Lung microvascular endothelial cell (primary cell): ENCODE data around the gene NDUFC1. TPM values are rescaled to one million over a fixed set of nuclear protein-coding genes. Genes with fewer than 3 reads are reported as not detected.
"Not testable (repeated sequence)": the region's sequence is repeated elsewhere in the genome, so short reads cannot be mapped to it uniquely, and the experiment has no call there.

ENCODE experiments used
- DNase-seq, 2 donors: peaks; one replicate each; pipeline versions ENCODE4 v3.0.0 to v3.0.0-alpha.2; 2010; ENCODE audit warnings: low read depth in 2 of 2
- total RNA-seq: library from RNA; depleted of rRNA; stranded (reverse); fragments of >200 nt; gene quantifications from 2 replicates; pipeline ENCODE4 v1.2.1, GENCODE V29; 2014

NDUFC1 gene
- total RNA-seq, 1 donor from 2014 or later: 63.7 TPM

DNA sequence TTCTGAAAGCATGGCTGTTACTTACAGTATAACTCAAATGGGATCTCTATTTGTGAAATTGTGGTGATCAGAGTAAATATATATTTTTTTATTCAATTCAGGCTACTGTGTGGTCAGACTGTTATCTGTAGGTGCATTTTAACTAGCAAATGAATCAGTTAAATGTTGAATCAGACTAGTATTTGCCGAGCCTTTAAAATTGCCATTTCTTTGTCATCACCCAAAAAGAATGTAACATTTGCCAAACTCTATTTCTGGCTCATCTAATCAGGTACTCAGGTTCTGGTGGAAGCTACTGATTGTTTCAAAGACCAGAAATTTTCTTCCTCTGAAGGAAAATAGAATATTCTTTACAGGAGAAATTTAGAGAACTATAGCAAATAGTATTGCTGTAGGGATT, 2.7 kb downstream of the NDUFC1 start:
- DNase-seq: no peak

DNA sequence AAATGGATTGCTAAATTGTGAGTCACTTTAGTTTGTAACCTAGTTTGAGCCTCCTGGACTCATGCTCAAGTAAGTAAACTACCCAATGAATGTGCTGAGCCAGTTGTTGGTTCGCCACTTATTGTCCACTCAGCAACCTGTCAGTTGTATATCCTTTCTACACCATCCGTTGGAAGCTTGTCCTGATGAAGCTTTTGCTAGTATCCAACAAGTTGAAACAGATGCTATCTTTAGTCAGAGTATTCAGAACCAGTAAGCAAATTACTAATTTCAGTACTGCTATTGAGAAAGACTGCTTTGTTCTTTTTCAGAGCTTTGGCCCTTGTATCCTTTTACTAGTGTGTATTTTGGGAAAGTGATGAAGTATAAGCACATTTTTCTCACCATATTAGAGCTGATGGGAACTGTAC, 5.3 kb downstream of the NDUFC1 start:
- no peak for DNase-seq

- no peak for DNase-seq
Measured at GRCh38 chr4:139295942-139296299, 6.4 kb downstream of the NDUFC1 start.

DNA sequence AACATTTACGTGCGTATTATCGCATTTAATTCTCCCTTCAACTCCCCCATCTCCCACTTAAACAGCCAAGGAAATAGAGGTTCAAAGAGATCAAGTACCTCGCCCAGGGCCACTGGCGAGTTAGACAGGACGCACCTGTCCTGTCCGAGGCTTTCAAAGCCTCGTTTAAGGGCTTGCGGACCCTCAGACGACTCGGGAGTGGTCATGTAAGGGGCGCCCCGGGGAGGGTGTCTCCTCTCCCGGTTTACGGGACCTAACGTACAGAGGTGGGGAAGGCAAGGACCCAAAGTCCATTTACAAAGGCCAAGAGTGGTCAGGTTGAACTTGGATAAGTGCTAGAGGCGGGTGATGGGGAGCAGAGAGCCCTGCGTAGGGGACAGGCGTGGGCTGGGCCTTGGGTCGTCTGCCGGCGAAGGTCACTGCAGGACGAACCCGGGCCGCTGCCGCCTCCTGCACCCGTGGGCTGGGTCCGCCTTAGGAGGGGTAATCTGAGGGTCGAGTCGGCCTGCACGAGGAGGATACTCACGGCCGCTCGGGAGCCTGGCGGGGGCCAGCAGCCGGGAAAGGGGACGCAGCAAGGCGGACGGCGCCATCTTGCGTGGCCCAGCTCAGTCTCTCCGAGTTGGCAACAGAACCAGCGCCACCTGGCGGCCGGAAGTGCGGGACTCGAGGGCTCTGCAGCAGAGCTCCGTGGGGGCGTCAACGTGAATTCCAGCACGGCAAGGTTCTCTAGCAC, 6.9 kb downstream of the NDUFC1 start:
- peak; percentile 95 to 96 for DNase-seq

GRCh38 chr4:139286186-139286698, 16.0 kb downstream of the NDUFC1 start:
- no peak for DNase-seq

DNA sequence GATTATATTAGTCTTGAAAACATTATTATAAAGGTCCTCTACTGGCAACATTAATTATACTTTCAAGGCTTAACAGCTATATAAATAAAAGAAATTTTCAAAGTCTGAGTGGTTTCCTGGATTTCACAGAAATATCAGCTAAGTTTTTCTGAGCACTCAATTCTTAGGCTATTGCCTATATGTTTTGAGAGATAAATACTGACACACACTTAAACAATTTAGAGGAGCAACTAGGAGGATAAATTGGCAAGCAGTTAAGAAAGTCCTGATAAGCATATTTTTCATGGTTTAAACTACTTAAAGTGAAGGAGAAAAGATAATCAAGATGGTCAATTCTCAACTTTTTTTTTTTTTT, 19.6 kb downstream of the NDUFC1 start:
- DNase-seq: no peak

DNA sequence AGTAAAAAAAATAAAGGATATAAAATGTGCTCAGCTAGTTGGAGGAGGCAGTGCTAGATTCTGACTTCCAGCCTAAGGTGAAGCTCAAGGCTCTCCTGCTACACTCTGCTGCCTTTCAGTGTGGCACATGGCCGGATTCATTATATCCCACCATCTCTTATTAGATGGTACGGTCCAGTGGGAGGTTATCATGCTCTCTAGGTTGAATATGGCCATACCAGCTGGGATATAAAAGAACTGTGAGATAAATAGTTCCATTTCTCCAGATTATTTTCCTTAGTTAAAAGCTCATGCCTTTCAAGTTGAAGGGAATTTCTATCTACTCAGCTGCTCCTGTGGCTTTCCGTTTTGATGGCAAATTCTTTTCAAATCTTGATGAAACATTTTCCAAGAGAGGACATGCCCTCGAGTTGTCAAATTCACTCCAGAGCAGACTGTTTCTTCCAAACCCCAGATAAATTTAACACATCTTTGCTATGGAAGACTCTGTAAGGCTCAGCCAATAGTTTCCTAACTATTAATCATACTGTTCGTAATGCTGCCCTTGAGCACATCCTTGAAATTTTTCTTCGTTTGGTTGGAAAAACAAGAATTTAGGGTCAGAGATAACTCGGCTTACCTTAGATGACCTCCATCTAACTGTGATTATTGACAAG, 20.1 kb downstream of the NDUFC1 start:
- DNase-seq: no peak

GRCh38 chr4:139279760-139280620, 22.3 kb downstream of the NDUFC1 start, which contains the start of gene MGARP:
TSS of gene MGARP (minus strand) at chr4:139280225. CDS start at chr4:139280158, 67 bp downstream.
- peak; percentile 23 to 44 for DNase-seq

DNA sequence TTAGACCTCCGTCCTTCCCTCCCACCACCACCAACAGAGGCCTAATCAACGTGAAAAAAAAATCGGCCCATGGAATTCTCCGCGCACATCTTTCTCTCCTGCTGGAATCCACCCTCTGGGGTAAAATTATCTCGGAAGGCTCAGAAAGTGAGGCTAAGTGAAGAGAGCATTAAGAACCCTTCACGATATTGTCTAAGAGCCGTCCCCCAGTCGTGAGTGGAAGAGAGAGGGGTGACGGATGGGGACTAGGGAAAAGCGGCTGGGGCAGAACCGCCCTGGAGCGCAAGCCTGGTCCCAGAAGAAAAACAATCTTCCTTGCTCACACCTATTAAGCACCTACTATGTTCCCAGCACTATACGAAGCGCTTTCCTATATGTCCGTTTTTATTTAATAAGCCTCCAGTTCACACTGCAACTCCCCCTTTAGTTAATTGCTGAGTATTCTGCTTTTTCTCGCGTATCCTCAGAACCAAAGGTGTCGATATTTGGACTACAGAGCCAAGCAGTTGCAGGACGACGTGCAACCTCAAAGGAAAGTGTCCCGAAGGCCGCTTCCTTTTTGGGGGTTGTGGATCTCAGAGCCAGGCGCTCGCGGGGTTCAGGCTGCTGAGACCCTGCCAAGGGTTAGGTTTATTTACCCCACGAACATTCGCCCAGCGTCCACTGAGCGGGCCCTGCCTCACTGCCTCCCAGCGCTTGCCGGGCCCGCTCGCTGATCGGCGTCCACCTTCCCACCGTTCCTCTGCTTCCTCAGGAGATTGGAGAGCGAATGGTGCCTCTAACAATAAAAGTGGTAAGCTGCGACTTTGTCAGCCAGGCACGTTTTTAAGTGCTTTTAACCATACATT, 23.1 kb downstream of the NDUFC1 start:
- DNase-seq: peak; percentile 20 to 25

GRCh38 chr4:139278485-139278884, 23.8 kb downstream of the NDUFC1 start:
- no peak for DNase-seq

DNA sequence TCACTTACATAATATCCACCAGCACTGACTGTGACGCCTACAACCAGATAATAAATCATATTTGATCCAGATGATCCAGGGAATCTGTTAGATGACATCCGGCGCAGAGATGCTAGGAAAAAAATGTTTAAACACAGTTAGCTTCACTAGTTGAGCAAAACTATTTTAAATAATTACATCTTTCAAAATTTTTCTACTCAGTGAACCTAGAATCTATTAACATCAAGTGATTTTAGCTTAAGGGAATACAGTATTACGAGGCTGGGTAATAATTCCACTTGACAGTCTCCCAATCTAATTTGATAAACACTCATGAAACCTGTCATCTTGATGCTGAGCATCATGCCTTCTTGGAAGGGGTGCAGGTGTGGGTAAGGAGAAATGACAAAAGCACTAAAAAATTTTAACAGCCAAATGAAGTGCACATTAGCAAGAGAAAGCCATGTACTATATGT, 27.0 kb downstream of the NDUFC1 start:
- DNase-seq: no peak

DNA sequence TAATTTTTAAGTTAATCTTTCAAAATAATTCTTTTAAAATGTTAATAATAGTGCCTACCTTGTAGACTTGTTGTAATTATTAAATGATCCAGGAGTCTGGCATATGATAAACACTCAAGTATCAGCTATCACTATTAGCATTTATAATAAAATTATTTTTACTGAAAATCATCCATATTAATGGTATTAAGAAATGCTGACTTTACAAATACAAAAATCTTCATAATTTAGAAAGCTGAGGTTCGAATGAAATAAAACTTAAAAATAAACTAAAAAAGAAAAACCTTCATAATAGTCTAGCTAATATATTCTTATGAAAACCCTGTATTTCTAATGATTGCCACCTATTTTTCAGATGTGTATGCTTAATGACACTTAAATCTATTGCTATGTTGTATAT, 27.5 kb downstream of the NDUFC1 start:
- no peak for DNase-seq

GRCh38 chr4:139273835-139274234, 28.4 kb downstream of the NDUFC1 start:
- DNase-seq: no peak

DNA sequence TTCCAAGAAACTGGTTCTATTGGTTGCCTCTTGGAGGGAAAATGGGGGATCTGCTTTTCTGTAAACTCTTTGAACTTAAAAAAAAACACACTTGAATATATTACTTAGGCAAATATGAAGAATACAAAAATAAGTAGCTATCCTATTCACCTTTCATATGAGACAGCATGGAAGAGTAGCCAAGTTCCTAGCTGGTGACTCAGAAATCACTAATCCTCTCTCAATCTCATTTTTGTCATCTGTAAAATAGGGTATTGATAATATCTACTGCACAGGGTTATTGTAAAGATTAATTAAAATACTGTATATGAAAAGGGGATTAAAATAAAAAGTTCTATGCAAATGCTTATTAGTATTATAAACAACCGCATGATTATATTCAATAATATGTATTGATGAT, 35.0 kb downstream of the NDUFC1 start:
- DNase-seq: no peak

GRCh38 chr4:139266583-139267257, 35.6 kb downstream of the NDUFC1 start:
- peak; percentile 64 to 67 for DNase-seq

- no peak for DNase-seq
Measured at GRCh38 chr4:139266208-139266582, 36.1 kb downstream of the NDUFC1 start.

DNA sequence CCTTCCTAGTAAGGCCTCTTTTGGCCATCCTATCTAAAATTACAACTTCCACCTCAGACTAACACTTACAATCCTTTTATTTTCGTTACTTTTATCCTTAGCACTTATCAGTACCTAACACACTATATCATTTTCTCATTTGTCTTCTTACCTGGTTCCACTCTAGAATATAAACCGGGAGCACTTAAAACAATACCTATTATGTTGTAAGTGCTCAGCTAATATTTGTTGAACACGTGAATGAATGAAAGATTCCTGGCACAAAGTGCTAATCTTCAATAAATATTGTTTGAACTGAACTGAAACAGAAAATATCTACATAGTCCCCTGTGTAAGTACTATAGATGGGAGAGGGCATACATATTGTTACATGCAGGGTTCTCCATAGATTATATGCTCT, 36.6 kb downstream of the NDUFC1 start:
- no peak for DNase-seq

DNA sequence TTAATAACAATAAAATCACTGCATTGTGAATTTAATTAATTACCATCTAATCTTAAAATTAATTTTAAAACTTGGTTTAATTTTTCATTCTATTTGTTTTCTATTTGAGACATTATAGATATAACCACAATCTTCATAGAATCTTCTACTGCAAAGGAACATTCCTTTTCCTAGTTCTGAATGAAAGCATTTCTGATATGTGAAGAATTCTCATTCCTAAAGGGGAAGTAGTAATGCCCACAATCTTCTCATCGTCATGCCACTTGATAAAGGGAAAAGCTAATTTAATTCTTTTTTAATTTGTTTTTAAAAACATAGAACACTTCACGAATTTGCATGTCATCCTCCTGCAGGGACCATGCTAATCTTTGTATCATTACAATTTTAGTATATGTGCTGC, 45.9 kb downstream of the NDUFC1 start:
- no peak for DNase-seq

- not testable (repeated sequence) for DNase-seq
Measured at GRCh38 chr4:139255581-139255980, 46.7 kb downstream of the NDUFC1 start.

- DNase-seq: no peak
Measured at GRCh38 chr4:139253713-139254112, 48.6 kb downstream of the NDUFC1 start.

GRCh38 chr4:139253046-139253445, 49.2 kb downstream of the NDUFC1 start:
- no peak for DNase-seq
